Right atrium auricular region (tissue), 2 donors: ENCODE data around the gene NPSR1. TPM values are rescaled to one million over a fixed set of nuclear protein-coding genes. Genes with fewer than 3 reads are reported as not detected.
A peak's percentile ranks its signal among the peaks of the same experiment; 100 is the strongest.

ENCODE experiments used
- DNase-seq: peaks from one replicate; pipeline ENCODE4 v3.0.0-alpha.2; 2019; ENCODE audit warnings: low spot score
- H3K27ac ChIP-seq, 2 donors: fragments of 200-600 bp; sonication (generic); 1 replicate in 1 of 2; 2 replicates in 1 of 2; pipeline ENCODE4 v1.5.1; 2016 to 2019
- H3K27me3 ChIP-seq, 2 donors: fragments of 200-600 bp; sonication (generic); one replicate each; pipeline versions ENCODE4 v1.5.1 to v1.6.0; 2017 to 2019
- H3K36me3 ChIP-seq: fragments of 200-600 bp; sonication (generic); one replicate; pipeline ENCODE4 v1.5.1; 2016
- H3K4me1 ChIP-seq, 2 donors: fragments of 200-600 bp; sonication (generic); one replicate each; pipeline versions ENCODE4 v1.5.1 to v1.6.0; 2017 to 2019
- H3K4me3 ChIP-seq, 2 donors: fragments of 200-600 bp; sonication (generic); 1 replicate in 1 of 2; 2 replicates in 1 of 2; pipeline ENCODE4 v1.5.1; 2017 to 2019; ENCODE audit warnings: mild to moderate bottlenecking in 1 of 2, moderate library complexity in 1 of 2
- H3K9me3 ChIP-seq, 2 donors: fragments of 200-600 bp; sonication (generic); one replicate each; pipeline ENCODE4 v1.5.1; 2019
- total RNA-seq, 2 donors: library from RNA; depleted of rRNA; stranded (reverse); fragments of >200 nt; gene quantifications; one replicate each; pipeline ENCODE4 v1.1.0, GENCODE V29; 2016
- TF ChIP-seq, protein P1 (sequence below), 2 donors: fragments of 200-600 bp; sonication (generic); IDR thresholded peaks; one replicate each; pipeline ENCODE4 v1.5.1; 2019; ENCODE audit warnings: antibody characterized with exemption in 2 of 2

Gene NPSR1
- total RNA-seq, 2 donors from 2014 or later = not detected

- Histone ChIP-seq H3K4me3 (no peak overlapping the region), H3K9me3 (no peaks in the 10 kb centered on the region), H3K4me1 (no peaks in the 10 kb centered on the region), H3K27me3 (no peaks in the 10 kb centered on the region), H3K27ac (no peak overlapping the region), H3K36me3 (no peaks in the 10 kb centered on the region)
- DNase-seq = no peak
- TF ChIP-seq, protein P1, sequence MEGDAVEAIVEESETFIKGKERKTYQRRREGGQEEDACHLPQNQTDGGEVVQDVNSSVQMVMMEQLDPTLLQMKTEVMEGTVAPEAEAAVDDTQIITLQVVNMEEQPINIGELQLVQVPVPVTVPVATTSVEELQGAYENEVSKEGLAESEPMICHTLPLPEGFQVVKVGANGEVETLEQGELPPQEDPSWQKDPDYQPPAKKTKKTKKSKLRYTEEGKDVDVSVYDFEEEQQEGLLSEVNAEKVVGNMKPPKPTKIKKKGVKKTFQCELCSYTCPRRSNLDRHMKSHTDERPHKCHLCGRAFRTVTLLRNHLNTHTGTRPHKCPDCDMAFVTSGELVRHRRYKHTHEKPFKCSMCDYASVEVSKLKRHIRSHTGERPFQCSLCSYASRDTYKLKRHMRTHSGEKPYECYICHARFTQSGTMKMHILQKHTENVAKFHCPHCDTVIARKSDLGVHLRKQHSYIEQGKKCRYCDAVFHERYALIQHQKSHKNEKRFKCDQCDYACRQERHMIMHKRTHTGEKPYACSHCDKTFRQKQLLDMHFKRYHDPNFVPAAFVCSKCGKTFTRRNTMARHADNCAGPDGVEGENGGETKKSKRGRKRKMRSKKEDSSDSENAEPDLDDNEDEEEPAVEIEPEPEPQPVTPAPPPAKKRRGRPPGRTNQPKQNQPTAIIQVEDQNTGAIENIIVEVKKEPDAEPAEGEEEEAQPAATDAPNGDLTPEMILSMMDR (IDR thresholded peaks at IDR 0.05) = no peak
These were observed 6.7 kb downstream of the NPSR1 start for GRCh38 chr7:34664755-34665154.

GRCh38 chr7:34672430-34672829 lies 14.4 kb downstream of the NPSR1 start:
- no peaks in the 10 kb centered on the region for H3K36me3 ChIP-seq
- no peaks in the 10 kb centered on the region for H3K4me1 ChIP-seq
- TF ChIP-seq, protein P1 (IDR thresholded peaks at IDR 0.05) = no peak
- no peaks in the 10 kb centered on the region for H3K27me3 ChIP-seq
- H3K9me3 ChIP-seq = no peaks in the 10 kb centered on the region
- H3K4me3 ChIP-seq = no peak overlapping the region
- no peak for DNase-seq
- no peak overlapping the region for H3K27ac ChIP-seq

- no peaks in the 10 kb centered on the region for H3K4me1 ChIP-seq
- no peaks in the 10 kb centered on the region for H3K9me3 ChIP-seq
- no peak for DNase-seq
- H3K4me3 ChIP-seq = no peak overlapping the region
- H3K36me3 ChIP-seq = no peaks in the 10 kb centered on the region
- H3K27ac ChIP-seq = no peak overlapping the region
- no peaks in the 10 kb centered on the region for H3K27me3 ChIP-seq
- TF ChIP-seq, protein P1 (IDR thresholded peaks at IDR 0.05) = no peak
These were observed 15.0 kb downstream of the NPSR1 start for GRCh38 chr7:34673066-34673465.

- Histone ChIP-seq H3K9me3 (no peaks in the 10 kb centered on the region), H3K27ac (no peak overlapping the region), H3K4me3 (no peak overlapping the region), H3K27me3 (no peaks in the 10 kb centered on the region), H3K36me3 (no peaks in the 10 kb centered on the region), H3K4me1 (no peaks in the 10 kb centered on the region)
- TF ChIP-seq, protein P1 (IDR thresholded peaks at IDR 0.05) = peak; percentile 26 to 68
- no peak for DNase-seq
These were observed 17.8 kb downstream of the NPSR1 start for GRCh38 chr7:34675749-34676374.

- TF ChIP-seq, protein P1 (IDR thresholded peaks at IDR 0.05) = no peak
- Histone ChIP-seq H3K4me1 (no peaks in the 10 kb centered on the region), H3K27ac (no peak overlapping the region), H3K9me3 (no peaks in the 10 kb centered on the region), H3K4me3 (no peak overlapping the region), H3K27me3 (no peaks in the 10 kb centered on the region), H3K36me3 (no peaks in the 10 kb centered on the region)
- no peak for DNase-seq
These were observed 19.5 kb downstream of the NPSR1 start for GRCh38 chr7:34677491-34677890.

DNA sequence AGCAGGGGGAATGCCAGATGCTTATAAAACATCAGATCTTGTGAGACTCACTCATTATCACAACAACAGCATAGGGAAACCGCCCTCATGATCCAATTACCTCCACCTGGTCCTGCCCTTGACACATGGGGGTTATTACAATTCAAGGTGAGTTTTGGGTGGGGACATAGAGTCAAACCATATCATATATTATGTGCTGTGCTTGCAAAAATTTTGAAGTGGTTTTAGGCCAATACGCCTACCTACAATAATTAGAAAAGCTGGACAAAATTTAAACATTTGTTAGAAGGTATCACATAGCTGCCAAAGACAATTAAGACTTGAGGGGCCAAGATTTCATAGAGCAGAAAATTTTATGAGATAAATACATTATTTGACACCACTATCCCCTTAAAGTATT lies 29.5 kb downstream of the NPSR1 start:
- Histone ChIP-seq H3K27me3 (no peaks in the 10 kb centered on the region), H3K4me1 (no peaks in the 10 kb centered on the region), H3K27ac (no peak overlapping the region), H3K9me3 (peaks cover 0 to 8% of the 10 kb centered on the region in 2 donors), H3K4me3 (no peak overlapping the region), H3K36me3 (no peaks in the 10 kb centered on the region)
- DNase-seq = no peak
- TF ChIP-seq, protein P1 (IDR thresholded peaks at IDR 0.05) = no peak
